ENCODE measurements around the gene CHERP. TPM values are rescaled to one million over a fixed set of nuclear protein-coding genes. Genes with fewer than 3 reads are reported as not detected.

Gene CHERP
- total and polyA plus RNA-seq, 2 of the 4 experiments (the other 2 are of a cell fraction) = 0.54 to 13.5 TPM

DNA sequence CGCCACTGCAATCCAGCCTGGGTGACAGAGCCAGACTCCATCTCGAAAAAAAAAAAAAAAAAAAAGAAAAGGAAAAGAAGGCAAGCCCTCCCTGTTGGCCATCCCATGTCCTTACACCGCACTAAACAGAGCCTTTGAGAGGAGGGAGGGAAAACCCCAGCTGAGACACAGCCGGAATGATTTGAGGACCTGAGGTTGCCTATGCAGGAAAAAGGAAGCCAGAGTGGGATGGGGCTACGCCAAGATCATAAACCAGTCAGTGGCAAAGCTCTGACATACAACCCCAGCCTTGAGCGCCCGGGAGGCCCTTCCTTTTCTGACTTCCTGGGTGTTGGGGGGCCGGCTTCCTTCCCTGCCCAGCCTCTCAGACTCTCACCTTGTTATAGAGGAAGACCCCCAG lies 12.5 kb upstream of the CHERP start:
- H3K4me2 ChIP-seq (ENCODE audit: low read depth, low read length) = no peak overlapping the region
- H2BK15ac ChIP-seq (ENCODE audit: low read depth, low read length) = no peak overlapping the region
- H4K91ac ChIP-seq (ENCODE audit: insufficient read depth, low read depth, low read length) = no peak overlapping the region
- H3K4ac ChIP-seq (ENCODE audit: low read depth, low read length) = no peak overlapping the region
- peaks cover 10% of the 10 kb centered on the region for H3K9me1 ChIP-seq (ENCODE audit: insufficient read depth, low read length)
- H3K36me3 ChIP-seq (ENCODE audit: control insufficient read depth, insufficient read depth, low read length) = peaks cover 41% of the 10 kb centered on the region
- H3K23ac ChIP-seq (ENCODE audit: low read depth, low read length) = no peak overlapping the region
- H2BK120ac ChIP-seq (ENCODE audit: low read depth, low read length) = no peak overlapping the region
- intact Hi-C loops (cut with micrococcal nuclease) (no loop called here), dilution Hi-C loops (cut with HindIII; ENCODE audit: low sequenced_read_pairs, unreplicated experiment) (no loop called here), in situ Hi-C loops (cut with MboI; ENCODE audit: low sequenced_read_pairs) (no loop called here)
- no peak for ATAC-seq (ENCODE audit: low read depth)
- no peaks in the 10 kb centered on the region for H3K4me1 ChIP-seq (ENCODE audit: control insufficient read depth, insufficient read depth, low read length)
- no peak overlapping the region for H3K18ac ChIP-seq (ENCODE audit: low read depth, low read length)
- H2AK9ac ChIP-seq (replicated peaks; ENCODE audit: low read depth, low read length, poor library complexity) = no peak overlapping the region
- ChIA-PET POLR2A (ENCODE audit: unreplicated experiment) (no interaction called here), CTCF (no interaction called here)
- H4K8ac ChIP-seq (ENCODE audit: low read depth in 2 of 2, low read length in 2 of 2) = no peak overlapping the region
- TF ChIP-seq MAFK (IDR thresholded peaks at IDR 0.05; ENCODE audit: low read depth, low read length) = no peak
- TF ChIP-seq FOS (IDR thresholded peaks at IDR 0.05; ENCODE audit: low read depth, low read length) = no peak
- no peak for TF ChIP-seq MXI1 (IDR thresholded peaks at IDR 0.05; ENCODE audit: borderline replicate concordance, low read depth, low read length)
- TF ChIP-seq BHLHE40 (IDR thresholded peaks at IDR 0.05; ENCODE audit: low read depth, low read length) = no peak
- TF ChIP-seq POLR2A (IDR thresholded peaks at IDR 0.05; ENCODE audit: low read depth, low read length) = no peak
- no peak for TF ChIP-seq RFX5 (IDR thresholded peaks at IDR 0.05; ENCODE audit: low read depth, low read length)
- TF ChIP-seq RCOR1 (IDR thresholded peaks at IDR 0.05; ENCODE audit: insufficient replicate concordance, low read length) = no peak
- TF ChIP-seq, protein P1, sequence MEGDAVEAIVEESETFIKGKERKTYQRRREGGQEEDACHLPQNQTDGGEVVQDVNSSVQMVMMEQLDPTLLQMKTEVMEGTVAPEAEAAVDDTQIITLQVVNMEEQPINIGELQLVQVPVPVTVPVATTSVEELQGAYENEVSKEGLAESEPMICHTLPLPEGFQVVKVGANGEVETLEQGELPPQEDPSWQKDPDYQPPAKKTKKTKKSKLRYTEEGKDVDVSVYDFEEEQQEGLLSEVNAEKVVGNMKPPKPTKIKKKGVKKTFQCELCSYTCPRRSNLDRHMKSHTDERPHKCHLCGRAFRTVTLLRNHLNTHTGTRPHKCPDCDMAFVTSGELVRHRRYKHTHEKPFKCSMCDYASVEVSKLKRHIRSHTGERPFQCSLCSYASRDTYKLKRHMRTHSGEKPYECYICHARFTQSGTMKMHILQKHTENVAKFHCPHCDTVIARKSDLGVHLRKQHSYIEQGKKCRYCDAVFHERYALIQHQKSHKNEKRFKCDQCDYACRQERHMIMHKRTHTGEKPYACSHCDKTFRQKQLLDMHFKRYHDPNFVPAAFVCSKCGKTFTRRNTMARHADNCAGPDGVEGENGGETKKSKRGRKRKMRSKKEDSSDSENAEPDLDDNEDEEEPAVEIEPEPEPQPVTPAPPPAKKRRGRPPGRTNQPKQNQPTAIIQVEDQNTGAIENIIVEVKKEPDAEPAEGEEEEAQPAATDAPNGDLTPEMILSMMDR (conservative IDR thresholded peaks at IDR 0.05; ENCODE audit: low read depth, low read length) = no peak
- no peak for TF ChIP-seq MAZ (IDR thresholded peaks at IDR 0.05; ENCODE audit: borderline replicate concordance, low read depth, low read length)
- no peak for TF ChIP-seq CHD1 (IDR thresholded peaks at IDR 0.05; ENCODE audit: low read depth, low read length)
- TF ChIP-seq, protein P2, sequence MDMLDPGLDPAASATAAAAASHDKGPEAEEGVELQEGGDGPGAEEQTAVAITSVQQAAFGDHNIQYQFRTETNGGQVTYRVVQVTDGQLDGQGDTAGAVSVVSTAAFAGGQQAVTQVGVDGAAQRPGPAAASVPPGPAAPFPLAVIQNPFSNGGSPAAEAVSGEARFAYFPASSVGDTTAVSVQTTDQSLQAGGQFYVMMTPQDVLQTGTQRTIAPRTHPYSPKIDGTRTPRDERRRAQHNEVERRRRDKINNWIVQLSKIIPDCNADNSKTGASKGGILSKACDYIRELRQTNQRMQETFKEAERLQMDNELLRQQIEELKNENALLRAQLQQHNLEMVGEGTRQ (IDR thresholded peaks at IDR 0.05; ENCODE audit: low read depth, low read length) = no peak
- TF ChIP-seq, protein P3, sequence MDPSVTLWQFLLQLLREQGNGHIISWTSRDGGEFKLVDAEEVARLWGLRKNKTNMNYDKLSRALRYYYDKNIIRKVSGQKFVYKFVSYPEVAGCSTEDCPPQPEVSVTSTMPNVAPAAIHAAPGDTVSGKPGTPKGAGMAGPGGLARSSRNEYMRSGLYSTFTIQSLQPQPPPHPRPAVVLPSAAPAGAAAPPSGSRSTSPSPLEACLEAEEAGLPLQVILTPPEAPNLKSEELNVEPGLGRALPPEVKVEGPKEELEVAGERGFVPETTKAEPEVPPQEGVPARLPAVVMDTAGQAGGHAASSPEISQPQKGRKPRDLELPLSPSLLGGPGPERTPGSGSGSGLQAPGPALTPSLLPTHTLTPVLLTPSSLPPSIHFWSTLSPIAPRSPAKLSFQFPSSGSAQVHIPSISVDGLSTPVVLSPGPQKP (IDR thresholded peaks at IDR 0.05; ENCODE audit: borderline replicate concordance, low read depth, low read length) = no peak
- DNase-seq = no peak
- no peak overlapping the region for H2AK5ac ChIP-seq (ENCODE audit: low read depth, low read length)
- no peak overlapping the region for H2BK5ac ChIP-seq (ENCODE audit: low read depth, low read length, poor library complexity, severe bottlenecking)
- 100% methylated on average over 1 of the region's 8 CpGs; no CpG with 5 or more reads in 1 of the 2 experiments for WGBS, 2 experiments (ENCODE audit: extremely low coverage in 2 of 2, insufficient read length in 1 of 2)
- no peak overlapping the region for H2AFZ ChIP-seq (replicated peaks; ENCODE audit: low read length, poor library complexity)
- peaks cover 18 to 45% of the 10 kb centered on the region in 2 experiments for H3K79me1 ChIP-seq (ENCODE audit: low read depth in 1 of 2, low read length in 2 of 2)
- H4K5ac ChIP-seq (ENCODE audit: low read depth, low read length) = no peak overlapping the region
- H3K27me3 ChIP-seq (ENCODE audit: control insufficient read depth, insufficient read depth, low read length) = no peaks in the 10 kb centered on the region
- peaks cover 17% of the 10 kb centered on the region; the same call in 1 of the 2 replicates for H4K20me1 ChIP-seq (ENCODE audit: insufficient read depth, low read length)
- no peak overlapping the region for H3K14ac ChIP-seq (replicated peaks; ENCODE audit: low read depth, low read length)
- no peak overlapping the region for H2BK20ac ChIP-seq (ENCODE audit: low read depth, low read length)
- BruUV-seq (replicated peaks) = no TSS peak
- H3K9me3 ChIP-seq (ENCODE audit: control insufficient read depth, insufficient read depth, low read length) = no peaks in the 10 kb centered on the region
- no peak overlapping the region for H3K56ac ChIP-seq (ENCODE audit: extremely low read depth, insufficient read depth, low read length)
- no peak overlapping the region for H3K4me3 ChIP-seq (ENCODE audit: insufficient read depth, low read depth, low read length)
- no peak overlapping the region for H3K27ac ChIP-seq (ENCODE audit: insufficient read depth, low read length)
- H3K9ac ChIP-seq (ENCODE audit: low read depth, low read length) = no peak overlapping the region
